Natural killer cell (primary cell): Measurements from ENCODE around the gene PIP4K2B. TPM values are rescaled to one million over a fixed set of nuclear protein-coding genes. Genes with fewer than 3 reads are reported as not detected.
"Not testable (repeated sequence)": the region's sequence is repeated elsewhere in the genome, so short reads cannot be mapped to it uniquely, and the experiment has no call there.

Experiments used
- ATAC-seq, 3 donors: fragments of 150-1000 bp in 2 of 3; fragments of 200-7000 bp in 1 of 3; cut with Tn5 transposase; 1 replicate in 1 of 3; 2 replicates in 2 of 3; pipeline ENCODE4 v1.10.0; 2021; ENCODE audit warnings: mild to moderate bottlenecking in 2 of 3, moderate library complexity in 2 of 3
- DNase-seq, 2 donors: peaks; one replicate each; pipeline versions ENCODE4 v3.0.0 to v3.0.0-alpha.2; 2013 to 2021; ENCODE audit warnings: mixed read lengths in 1 of 2
- H3K27ac ChIP-seq: one replicate; pipeline ENCODE4 v1.5.1; 2013; ENCODE audit warnings: mild to moderate bottlenecking, low read length
- H3K27me3 ChIP-seq: one replicate; pipeline ENCODE4 v1.6.1; 2013; ENCODE audit warnings: low read length; ENCODE audit not compliant: control insufficient read depth, insufficient read depth
- H3K36me3 ChIP-seq: one replicate; pipeline ENCODE4 v1.6.1; 2013; ENCODE audit warnings: low read length; ENCODE audit not compliant: control insufficient read depth, insufficient read depth
- H3K4me1 ChIP-seq: one replicate; pipeline ENCODE4 v1.6.1; 2013; ENCODE audit warnings: low read length; ENCODE audit not compliant: control insufficient read depth, insufficient read depth
- H3K4me3 ChIP-seq: one replicate; pipeline ENCODE4 v1.5.1; 2013; ENCODE audit warnings: low read length
- H3K9me3 ChIP-seq: one replicate; pipeline ENCODE4 v1.6.1; 2013; ENCODE audit warnings: low read length; ENCODE audit not compliant: control insufficient read depth, insufficient read depth
- H3K27ac Mint-ChIP-seq, 2 donors: one replicate each; pipeline ENCODE4 v1.8.0; 2022; ENCODE audit warnings: mild to moderate bottlenecking in 2 of 2, mixed read lengths in 2 of 2, moderate library complexity in 1 of 2
- H3K27me3 Mint-ChIP-seq, 2 donors: one replicate each; pipeline ENCODE4 v1.8.0; 2022; ENCODE audit warnings: low read depth in 2 of 2, mixed read lengths in 2 of 2
- H3K36me3 Mint-ChIP-seq: one replicate; pipeline ENCODE4 v1.8.0; 2022; ENCODE audit warnings: mixed read lengths
- H3K4me1 Mint-ChIP-seq, 2 donors: one replicate each; pipeline ENCODE4 v1.8.0; 2022; ENCODE audit warnings: mixed read lengths in 2 of 2
- H3K4me3 Mint-ChIP-seq: one replicate; pipeline ENCODE4 v1.8.0; 2022; ENCODE audit warnings: mild to moderate bottlenecking, moderate library complexity, mixed read lengths
- H3K9me3 Mint-ChIP-seq, 2 donors: one replicate each; pipeline ENCODE4 v1.8.0; 2022; ENCODE audit warnings: mixed read lengths in 2 of 2
- WGBS: methylation state at CpG from one replicate; pipeline ENCODE4 v1.1.7; 2013; ENCODE audit warnings: missing lambda C conversion rate; ENCODE audit not compliant: insufficient coverage; 5-methylcytosine and 5-hydroxymethylcytosine counted together
- intact Hi-C: fragments of 100-400 bp; cut with micrococcal nuclease; formaldehyde crosslinking; loops from one replicate; pipeline ENCODE4 v1.14.2; 2022
- total RNA-seq, 4 donors: library from RNA; stranded (reverse); fragments of 120-200 nt in 1 of 4; gene quantifications; one replicate each; pipeline versions ENCODE4 v1.2.3 to v1.2.4, GENCODE V29; 2013 to 2022
- TF ChIP-seq, protein P1 (sequence below): fragments of 200-600 bp; IDR thresholded peaks from one replicate; pipeline ENCODE4 v1.8.0; 2022; ENCODE audit warnings: antibody characterized with exemption

Gene PIP4K2B
- total RNA-seq, 3 donors from 2014 or later (not counting 1 experiment from before 2014, with no cell fraction given), result 26.8 to 36.8 (median 36.3) TPM

DNA sequence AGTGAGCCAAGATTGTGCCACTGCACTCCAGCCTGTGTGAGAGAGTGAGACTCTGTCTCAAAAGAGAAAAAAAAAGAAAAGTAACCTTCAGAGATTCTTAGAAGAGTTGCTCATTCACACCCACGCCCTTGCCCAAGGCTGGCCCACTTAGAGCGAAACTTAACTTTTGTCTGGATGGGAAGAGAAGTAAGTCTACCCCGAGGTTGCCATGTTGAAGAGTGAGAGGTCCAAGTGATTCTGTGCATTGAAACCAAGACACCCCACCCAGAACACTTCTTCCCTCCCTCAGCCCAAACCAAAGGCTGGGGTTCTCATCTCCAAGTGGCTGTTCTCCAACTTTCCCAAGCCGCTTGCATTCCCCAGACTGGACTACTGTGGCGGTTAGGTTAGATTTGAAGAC lies 71.6 kb downstream of the PIP4K2B start:
- Histone ChIP-seq H3K4me3 (peak overlapping the region; percentile 2), H3K4me1 (peaks cover 90% of the 10 kb centered on the region), H3K27me3 (no peaks in the 10 kb centered on the region), H3K36me3 (peaks cover 10% of the 10 kb centered on the region), H3K27ac (peak overlapping the region; percentile 82), H3K9me3 (no peaks in the 10 kb centered on the region)
- WGBS, result no CpG with 5 or more reads among the region's 5 CpGs
- no peaks in the 10 kb centered on the region for H3K36me3 Mint-ChIP-seq
- H3K9me3 Mint-ChIP-seq, result no peaks in the 10 kb centered on the region
- ATAC-seq, result peak; percentile 39 to 61 (median 42)
- peak overlapping the region; percentile 89 for H3K4me3 Mint-ChIP-seq
- H3K4me1 Mint-ChIP-seq, result peaks cover 81 to 90% of the 10 kb centered on the region in 2 donors
- H3K27ac Mint-ChIP-seq, result peak overlapping the region; percentile 98 to 99
- no peaks in the 10 kb centered on the region for H3K27me3 Mint-ChIP-seq
- peak; percentile 57 to 79 for DNase-seq
- intact Hi-C loops, result loop anchor here (1.0 to 5.0 kb wide), 4 partner anchors 25 to 425 kb away; partner anchors contain the start of genes PLXDC1 and PSMB3
- TF ChIP-seq, protein P1, sequence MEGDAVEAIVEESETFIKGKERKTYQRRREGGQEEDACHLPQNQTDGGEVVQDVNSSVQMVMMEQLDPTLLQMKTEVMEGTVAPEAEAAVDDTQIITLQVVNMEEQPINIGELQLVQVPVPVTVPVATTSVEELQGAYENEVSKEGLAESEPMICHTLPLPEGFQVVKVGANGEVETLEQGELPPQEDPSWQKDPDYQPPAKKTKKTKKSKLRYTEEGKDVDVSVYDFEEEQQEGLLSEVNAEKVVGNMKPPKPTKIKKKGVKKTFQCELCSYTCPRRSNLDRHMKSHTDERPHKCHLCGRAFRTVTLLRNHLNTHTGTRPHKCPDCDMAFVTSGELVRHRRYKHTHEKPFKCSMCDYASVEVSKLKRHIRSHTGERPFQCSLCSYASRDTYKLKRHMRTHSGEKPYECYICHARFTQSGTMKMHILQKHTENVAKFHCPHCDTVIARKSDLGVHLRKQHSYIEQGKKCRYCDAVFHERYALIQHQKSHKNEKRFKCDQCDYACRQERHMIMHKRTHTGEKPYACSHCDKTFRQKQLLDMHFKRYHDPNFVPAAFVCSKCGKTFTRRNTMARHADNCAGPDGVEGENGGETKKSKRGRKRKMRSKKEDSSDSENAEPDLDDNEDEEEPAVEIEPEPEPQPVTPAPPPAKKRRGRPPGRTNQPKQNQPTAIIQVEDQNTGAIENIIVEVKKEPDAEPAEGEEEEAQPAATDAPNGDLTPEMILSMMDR, result no peak

DNA sequence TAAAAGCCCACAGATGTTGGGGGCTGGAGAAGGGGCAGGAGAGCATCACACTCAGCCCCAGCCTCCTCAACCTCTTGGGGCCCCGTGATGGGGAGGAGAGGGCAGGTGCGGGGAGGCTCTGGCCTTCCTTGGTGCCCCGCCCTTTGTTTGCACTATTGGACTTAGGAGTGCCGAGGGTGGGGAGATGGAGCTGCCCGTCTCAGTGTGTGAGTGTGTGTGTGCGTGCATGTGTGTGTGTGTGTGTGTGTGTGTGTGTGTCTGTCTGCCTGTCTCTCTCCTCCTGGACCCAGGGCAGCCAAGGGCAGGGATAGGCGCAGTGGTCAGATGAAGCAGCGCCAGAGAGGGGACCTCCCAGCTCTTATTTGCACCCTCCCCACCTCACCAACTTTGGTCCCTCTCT lies 73.2 kb downstream of the PIP4K2B start:
- not testable (repeated sequence) for H3K9me3 Mint-ChIP-seq, ATAC-seq, DNase-seq, H3K27me3 ChIP-seq, H3K9me3 ChIP-seq, H3K36me3 Mint-ChIP-seq, H3K4me3 ChIP-seq, H3K27me3 Mint-ChIP-seq
- peak overlapping the region; percentile 98 to 99 for H3K27ac Mint-ChIP-seq
- intact Hi-C loops, result loop anchor here (5.0 kb wide), 1 partner anchor 426 kb away; the partner anchor contains the start of gene PLXDC1
- peaks cover 83% of the 10 kb centered on the region for H3K4me1 ChIP-seq
- peak overlapping the region; percentile 81 for H3K4me3 Mint-ChIP-seq
- 82% methylated on average over 3 of the region's 8 CpGs for WGBS
- peaks cover 22% of the 10 kb centered on the region for H3K36me3 ChIP-seq
- H3K4me1 Mint-ChIP-seq, result peaks cover 73 to 81% of the 10 kb centered on the region in 2 donors
- peak overlapping the region; percentile 82 for H3K27ac ChIP-seq

GRCh38 chr17:38725066-38725465 lies 74.3 kb downstream of the PIP4K2B start:
- peaks cover 32% of the 10 kb centered on the region for H3K36me3 ChIP-seq
- Mint-ChIP-seq H3K27me3 (no peaks in the 10 kb centered on the region), H3K4me3 (peak overlapping the region; percentile 81), H3K36me3 (no peaks in the 10 kb centered on the region), H3K27ac (peak overlapping the region; percentile 98 to 99), H3K4me1 (peaks cover 74 to 80% of the 10 kb centered on the region in 2 donors), H3K9me3 (no peaks in the 10 kb centered on the region)
- DNase-seq, result no peak
- no peaks in the 10 kb centered on the region for H3K9me3 ChIP-seq
- peak overlapping the region; percentile 82 for H3K27ac ChIP-seq
- intact Hi-C loops, result loop anchor here (5.0 kb wide), 1 partner anchor 427 kb away; the partner anchor contains the start of gene PLXDC1
- TF ChIP-seq, protein P1, result no peak
- H3K4me1 ChIP-seq, result peaks cover 75% of the 10 kb centered on the region
- peak overlapping the region; percentile 15 for H3K4me3 ChIP-seq
- peak in 2 of 3 donors; percentile 6 to 21 for ATAC-seq
- 35% methylated on average over 10 of the region's 10 CpGs for WGBS
- H3K27me3 ChIP-seq, result no peaks in the 10 kb centered on the region

- Mint-ChIP-seq H3K36me3 (no peaks in the 10 kb centered on the region), H3K27ac (peak overlapping the region; percentile 98 to 99), H3K9me3 (no peaks in the 10 kb centered on the region), H3K4me1 (peaks cover 72 to 81% of the 10 kb centered on the region in 2 donors), H3K4me3 (peak overlapping the region; percentile 81), H3K27me3 (no peaks in the 10 kb centered on the region)
- Histone ChIP-seq H3K27me3 (no peaks in the 10 kb centered on the region), H3K4me3 (peak overlapping the region; percentile 15), H3K36me3 (peaks cover 36% of the 10 kb centered on the region), H3K27ac (peak overlapping the region; percentile 82), H3K4me1 (peaks cover 73% of the 10 kb centered on the region), H3K9me3 (no peaks in the 10 kb centered on the region)
- DNase-seq (no peak), ATAC-seq (peak in 1 of 3 donors; percentile 11)
- intact Hi-C loops, result no loop called here
- WGBS, result 44% methylated on average over 13 of the region's 16 CpGs
- TF ChIP-seq, protein P1, result no peak
Measured at GRCh38 chr17:38724337-38724988, 74.9 kb downstream of the PIP4K2B start.
